ENCODE results near the gene CLCNKA.

DNA sequence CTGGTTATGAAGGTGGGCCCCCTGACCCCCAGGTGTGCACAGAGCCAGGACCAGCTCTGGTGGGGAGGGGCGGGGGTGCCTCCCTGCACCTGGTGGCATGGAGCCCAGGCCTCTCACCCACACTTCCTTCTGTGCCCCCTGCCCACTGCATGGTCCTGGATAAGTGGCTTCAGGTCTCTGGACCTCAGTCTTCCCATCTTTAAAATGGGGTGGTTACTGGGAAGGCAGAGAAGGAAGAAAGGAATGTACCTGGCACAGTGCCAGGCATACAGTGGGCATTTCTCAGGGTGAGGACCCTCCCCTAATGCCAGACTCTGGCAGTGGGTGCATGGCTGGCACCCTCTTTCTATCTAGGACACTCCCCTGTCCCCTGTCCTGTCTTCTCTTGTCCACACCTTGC, 7.5 kb downstream of the CLCNKA start:
- TF ChIP-seq, protein P1, sequence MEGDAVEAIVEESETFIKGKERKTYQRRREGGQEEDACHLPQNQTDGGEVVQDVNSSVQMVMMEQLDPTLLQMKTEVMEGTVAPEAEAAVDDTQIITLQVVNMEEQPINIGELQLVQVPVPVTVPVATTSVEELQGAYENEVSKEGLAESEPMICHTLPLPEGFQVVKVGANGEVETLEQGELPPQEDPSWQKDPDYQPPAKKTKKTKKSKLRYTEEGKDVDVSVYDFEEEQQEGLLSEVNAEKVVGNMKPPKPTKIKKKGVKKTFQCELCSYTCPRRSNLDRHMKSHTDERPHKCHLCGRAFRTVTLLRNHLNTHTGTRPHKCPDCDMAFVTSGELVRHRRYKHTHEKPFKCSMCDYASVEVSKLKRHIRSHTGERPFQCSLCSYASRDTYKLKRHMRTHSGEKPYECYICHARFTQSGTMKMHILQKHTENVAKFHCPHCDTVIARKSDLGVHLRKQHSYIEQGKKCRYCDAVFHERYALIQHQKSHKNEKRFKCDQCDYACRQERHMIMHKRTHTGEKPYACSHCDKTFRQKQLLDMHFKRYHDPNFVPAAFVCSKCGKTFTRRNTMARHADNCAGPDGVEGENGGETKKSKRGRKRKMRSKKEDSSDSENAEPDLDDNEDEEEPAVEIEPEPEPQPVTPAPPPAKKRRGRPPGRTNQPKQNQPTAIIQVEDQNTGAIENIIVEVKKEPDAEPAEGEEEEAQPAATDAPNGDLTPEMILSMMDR (IDR thresholded peaks at IDR 0.05; ENCODE audit: low read depth, low read length) = no peak
- no peak for TF ChIP-seq EZH2phosphoT487 (IDR thresholded peaks at IDR 0.05; ENCODE audit: low read depth)

All from OCI-LY3 (cell line).